Measurements from ENCODE around the gene CPLX4.

Gene CPLX4

GRCh38 chr18:59278793-59279192 lies 39.7 kb downstream of the CPLX4 start:
- no peak for TF ChIP-seq CTCF (IDR thresholded peaks at IDR 0.05; ENCODE audit: control insufficient read depth, extremely low read depth, insufficient read depth)
- DNase-seq (ENCODE audit: low read depth), result no peak

GRCh38 chr18:59276047-59276446 lies 42.4 kb downstream of the CPLX4 start:
- H3K4me3 ChIP-seq (ENCODE audit: low read depth, low read length), result no peak overlapping the region
- TF ChIP-seq CTCF (IDR thresholded peaks at IDR 0.05; ENCODE audit: control insufficient read depth, extremely low read depth, insufficient read depth), result no peak
- no peak for DNase-seq (ENCODE audit: low read depth)

More at GRCh38 chr18:59278793-59279192, 39.7 kb downstream of the CPLX4 start:
- H3K4me3 ChIP-seq (ENCODE audit: low read depth, low read length), result no peak overlapping the region

DNA sequence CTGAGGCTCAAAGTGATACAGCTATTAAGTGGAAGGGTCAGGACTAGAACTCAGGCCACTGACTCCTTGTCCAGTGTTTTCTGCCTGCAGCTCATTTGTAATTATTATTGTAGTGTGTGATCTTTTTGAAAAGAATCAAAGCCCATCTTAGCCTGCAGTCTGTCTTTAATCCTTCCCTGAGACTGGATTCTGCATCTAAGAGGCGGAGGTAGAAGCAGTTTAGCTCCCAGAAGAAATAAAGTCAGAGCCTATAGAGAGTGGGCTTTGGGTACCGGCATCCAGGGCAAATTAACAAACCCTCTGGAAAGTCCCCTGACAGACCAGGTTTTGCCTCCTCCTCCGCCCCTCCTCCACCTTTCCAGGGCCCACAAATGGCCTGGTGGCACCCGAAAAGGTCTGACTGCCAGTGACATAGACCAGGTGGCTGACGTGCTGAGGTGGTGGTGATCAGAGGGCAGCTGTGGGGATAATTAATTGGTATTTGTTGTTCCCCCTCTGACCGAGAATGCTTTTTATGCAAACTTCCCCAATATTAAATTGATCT lies 43.0 kb downstream of the CPLX4 start:
- no peak for DNase-seq (ENCODE audit: low read depth)
- no peak overlapping the region for H3K4me3 ChIP-seq (ENCODE audit: low read depth, low read length)
- no peak for TF ChIP-seq CTCF (IDR thresholded peaks at IDR 0.05; ENCODE audit: control insufficient read depth, extremely low read depth, insufficient read depth)

DNA sequence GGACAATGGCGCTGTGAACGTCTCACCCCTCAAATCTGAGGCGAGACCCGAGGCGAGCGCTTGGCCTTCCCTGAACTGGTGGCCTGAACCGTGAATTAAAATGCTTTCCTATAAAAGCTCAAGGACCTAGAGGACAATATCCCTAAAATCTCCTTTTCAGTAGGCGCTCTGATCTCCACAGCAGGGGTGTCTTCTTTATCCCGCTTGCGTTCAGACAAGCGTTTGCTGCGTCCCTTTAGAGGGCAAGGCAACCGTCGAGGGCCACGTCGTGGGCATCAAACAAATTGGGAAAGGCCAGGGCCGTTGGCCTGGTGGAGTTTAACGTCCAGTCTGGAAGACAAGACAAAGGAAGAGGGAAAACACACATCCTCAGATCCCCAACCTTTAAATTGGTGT lies 43.9 kb downstream of the CPLX4 start:
- H3K4me3 ChIP-seq (ENCODE audit: low read depth, low read length), result no peak overlapping the region
- no peak for TF ChIP-seq CTCF (IDR thresholded peaks at IDR 0.05; ENCODE audit: control insufficient read depth, extremely low read depth, insufficient read depth)
- DNase-seq (ENCODE audit: low read depth), result no peak

GRCh38 chr18:59273759-59274532 lies 44.5 kb downstream of the CPLX4 start:
- TF ChIP-seq CTCF (IDR thresholded peaks at IDR 0.05; ENCODE audit: control insufficient read depth, extremely low read depth, insufficient read depth), result no peak
- H3K4me3 ChIP-seq (ENCODE audit: low read depth, low read length), result no peak overlapping the region
- DNase-seq (ENCODE audit: low read depth), result no peak

DNA sequence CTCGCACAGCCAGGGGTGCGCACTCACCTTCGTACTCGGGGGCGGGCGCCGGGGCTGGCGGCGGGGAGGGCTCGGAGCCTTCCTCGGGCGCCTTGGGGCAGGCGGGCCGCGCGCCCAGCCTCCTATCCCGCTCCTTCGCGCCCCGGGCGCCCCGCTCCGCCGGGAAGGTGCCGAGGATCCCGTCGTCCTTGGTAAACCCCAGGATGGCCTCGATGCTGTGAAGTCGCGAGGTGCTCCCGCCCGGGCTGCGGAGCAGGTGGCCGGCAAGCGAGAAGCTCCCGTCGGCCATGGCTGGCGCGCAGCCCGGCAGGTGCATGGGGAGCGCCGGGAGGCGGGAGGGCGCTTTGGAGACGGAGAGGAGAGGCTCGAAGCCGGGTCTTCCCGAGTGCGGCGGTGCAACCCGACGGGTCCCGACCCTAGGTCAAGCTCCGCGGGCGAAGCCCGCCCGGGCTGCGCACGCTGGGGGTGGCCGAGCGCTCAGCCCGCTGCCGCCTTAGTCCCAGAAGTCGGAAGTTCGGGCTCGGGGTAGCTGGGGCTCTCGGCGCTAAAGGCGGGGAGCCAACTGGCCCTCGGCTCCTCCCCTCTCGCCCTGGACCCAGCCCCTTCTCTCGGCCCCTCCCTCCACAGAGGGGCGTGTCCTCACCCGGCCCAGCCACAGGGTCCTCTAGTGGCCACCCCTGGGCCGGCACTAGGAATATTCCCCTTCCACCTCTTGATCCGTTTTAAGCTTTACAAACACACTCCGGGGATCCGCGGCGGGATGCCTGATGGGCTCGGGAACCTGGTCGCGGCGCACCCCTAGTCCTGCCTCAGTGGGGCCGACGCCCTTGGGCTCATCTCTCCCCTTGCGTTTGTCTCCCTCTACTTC lies 45.3 kb downstream of the CPLX4 start, which contains the start of gene RAX:
Gene RAX, minus strand, starts transcription at position 564 of the 868 bp plus-strand sequence. Its CDS starts 248 bp downstream, at position 316.
- no peak for TF ChIP-seq CTCF (IDR thresholded peaks at IDR 0.05; ENCODE audit: control insufficient read depth, extremely low read depth, insufficient read depth)
- DNase-seq (ENCODE audit: low read depth), result no peak
- H3K4me3 ChIP-seq (ENCODE audit: low read depth, low read length), result no peak within 1 kb of the TSS

Data from LNCaP clone FGC (cell line).